Bronchial epithelial cell (primary cell): ENCODE results near the gene NOD2. TPM values are rescaled to one million over a fixed set of nuclear protein-coding genes. Genes with fewer than 3 reads are reported as not detected.

Experiments used
- DNase-seq: peaks from one replicate; pipeline ENCODE4 v3.0.0-alpha.2; 2010; ENCODE audit warnings: low read depth
- FAIRE-seq: peaks from 2 replicates; lab custom pipeline; 2011; peaks lifted over from hg19 to GRCh38; lab: Jason Lieb, UNC
- H3K27me3 ChIP-seq: 2 replicates; pipeline ENCODE4 v1.5.1; 2011; ENCODE audit warnings: low read length; ENCODE audit not compliant: control insufficient read depth, insufficient read depth
- H3K36me3 ChIP-seq: 2 replicates; pipeline ENCODE4 v1.5.1; 2011; ENCODE audit warnings: low read length; ENCODE audit not compliant: control insufficient read depth, insufficient read depth
- H3K4me3 ChIP-seq: 2 replicates; pipeline ENCODE4 v1.5.1; 2011; ENCODE audit warnings: mild to moderate bottlenecking, low read depth, low read length, control low read depth
- total RNA-seq: library from RNA; depleted of rRNA; stranded (reverse); fragments of >200 nt; gene quantifications from 2 replicates; pipeline ENCODE4 v1.2.1, GENCODE V29; 2014
- TF ChIP-seq, protein P1 (sequence below): IDR thresholded peaks from 2 replicates; pipeline ENCODE4 v1.5.1; 2011; ENCODE audit warnings: mild to moderate bottlenecking, moderate library complexity, low read length, control low read depth, inconsistent platforms; ENCODE audit not compliant: insufficient read depth, severe bottlenecking

The NOD2 gene
- total RNA-seq, 1 donor from 2014 or later, result 2.4 TPM

DNA sequence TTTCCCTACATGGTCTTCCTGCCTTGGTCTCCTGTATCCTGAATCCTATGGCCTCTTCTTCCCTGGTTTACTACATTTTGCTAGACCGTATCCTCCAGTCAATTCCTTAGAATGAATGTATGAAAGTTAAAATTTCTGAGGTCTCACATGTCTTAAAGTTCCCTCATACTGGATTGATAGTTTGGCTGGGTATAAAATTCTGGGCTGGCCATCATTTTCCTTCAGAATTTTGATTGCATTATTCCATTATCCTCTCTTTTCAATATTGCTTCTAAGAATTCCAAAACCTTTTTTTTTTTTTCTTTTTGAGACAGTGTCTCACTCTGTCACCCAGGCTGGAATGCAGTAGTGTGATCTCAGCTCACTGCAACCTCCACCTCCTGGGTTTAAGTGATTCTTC lies 10.8 kb downstream of the NOD2 start:
- Histone ChIP-seq H3K4me3 (no peak overlapping the region), H3K36me3 (no peaks in the 10 kb centered on the region), H3K27me3 (no peaks in the 10 kb centered on the region)
- no peak for DNase-seq
- no peak for FAIRE-seq
- TF ChIP-seq, protein P1, sequence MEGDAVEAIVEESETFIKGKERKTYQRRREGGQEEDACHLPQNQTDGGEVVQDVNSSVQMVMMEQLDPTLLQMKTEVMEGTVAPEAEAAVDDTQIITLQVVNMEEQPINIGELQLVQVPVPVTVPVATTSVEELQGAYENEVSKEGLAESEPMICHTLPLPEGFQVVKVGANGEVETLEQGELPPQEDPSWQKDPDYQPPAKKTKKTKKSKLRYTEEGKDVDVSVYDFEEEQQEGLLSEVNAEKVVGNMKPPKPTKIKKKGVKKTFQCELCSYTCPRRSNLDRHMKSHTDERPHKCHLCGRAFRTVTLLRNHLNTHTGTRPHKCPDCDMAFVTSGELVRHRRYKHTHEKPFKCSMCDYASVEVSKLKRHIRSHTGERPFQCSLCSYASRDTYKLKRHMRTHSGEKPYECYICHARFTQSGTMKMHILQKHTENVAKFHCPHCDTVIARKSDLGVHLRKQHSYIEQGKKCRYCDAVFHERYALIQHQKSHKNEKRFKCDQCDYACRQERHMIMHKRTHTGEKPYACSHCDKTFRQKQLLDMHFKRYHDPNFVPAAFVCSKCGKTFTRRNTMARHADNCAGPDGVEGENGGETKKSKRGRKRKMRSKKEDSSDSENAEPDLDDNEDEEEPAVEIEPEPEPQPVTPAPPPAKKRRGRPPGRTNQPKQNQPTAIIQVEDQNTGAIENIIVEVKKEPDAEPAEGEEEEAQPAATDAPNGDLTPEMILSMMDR, result no peak

GRCh38 chr16:50705436-50706110 lies 12.2 kb downstream of the NOD2 start:
- TF ChIP-seq, protein P1, result no peak

GRCh38 chr16:50706250-50706649 lies 12.8 kb downstream of the NOD2 start:
- FAIRE-seq (no peak), DNase-seq (no peak)
- TF ChIP-seq, protein P1, result no peak
- no peaks in the 10 kb centered on the region for H3K36me3 ChIP-seq
- H3K27me3 ChIP-seq, result no peaks in the 10 kb centered on the region
- H3K4me3 ChIP-seq, result no peak overlapping the region

More at GRCh38 chr16:50705436-50706110, 12.2 kb downstream of the NOD2 start:
- FAIRE-seq (no peak), DNase-seq (no peak)
- Histone ChIP-seq H3K27me3 (no peaks in the 10 kb centered on the region), H3K4me3 (no peak overlapping the region), H3K36me3 (no peaks in the 10 kb centered on the region)

GRCh38 chr16:50708373-50709060 lies 15.1 kb downstream of the NOD2 start:
- Histone ChIP-seq H3K27me3 (no peaks in the 10 kb centered on the region), H3K4me3 (no peak overlapping the region), H3K36me3 (no peaks in the 10 kb centered on the region)
- DNase-seq, result no peak
- TF ChIP-seq, protein P1, result no peak
- no peak for FAIRE-seq

DNA sequence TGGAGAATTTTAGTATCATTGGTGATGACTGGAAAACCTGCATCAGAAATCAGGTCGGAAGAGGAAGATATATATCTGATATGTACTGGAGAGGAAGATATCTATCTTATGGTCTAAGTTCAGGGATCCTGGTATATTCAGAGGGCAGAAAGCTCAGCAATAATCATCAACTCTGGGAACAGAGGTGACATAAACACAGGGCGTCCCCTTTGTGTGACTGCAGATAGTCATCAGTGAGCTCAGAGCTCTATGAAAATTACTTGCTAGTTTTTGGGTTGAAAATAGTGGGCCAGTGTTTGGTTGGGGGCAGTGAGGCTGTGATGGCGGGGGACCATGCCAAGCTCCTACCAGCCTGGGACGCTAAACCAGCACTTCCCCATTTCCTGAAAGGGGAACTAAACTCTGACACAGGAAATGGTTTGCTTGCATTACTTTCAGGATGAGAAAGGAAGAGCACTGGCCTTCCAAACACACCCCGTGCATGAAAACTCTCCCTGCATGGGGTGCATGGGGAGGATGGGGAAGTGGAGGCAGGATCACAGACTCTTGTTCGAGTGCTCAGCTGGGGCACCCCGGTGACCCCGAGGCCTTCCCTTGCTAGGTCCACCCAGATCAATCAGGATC lies 15.8 kb downstream of the NOD2 start:
- TF ChIP-seq, protein P1, result no peak
- H3K4me3 ChIP-seq, result no peak overlapping the region
- FAIRE-seq (no peak), DNase-seq (no peak)
- no peaks in the 10 kb centered on the region for H3K36me3 ChIP-seq
- H3K27me3 ChIP-seq, result no peaks in the 10 kb centered on the region
